SU-DHL-6 (cell line): ENCODE data around the gene SREBF1.

Source experiments
- H2AFZ ChIP-seq: fragments of 200-600 bp; sonication (generic); 2 replicates; pipeline ENCODE4 v1.6.1; 2014; ENCODE audit warnings: low read depth, mild to moderate bottlenecking, moderate library complexity, mixed read lengths, antibody characterized with exemption, low read length; ENCODE audit not compliant: severe bottlenecking
- H3F3A ChIP-seq: fragments of 200-600 bp; shearing (Covaris generic); 2 replicates; pipeline ENCODE4 v1.6.0; 2016; ENCODE audit warnings: antibody characterized with exemption, mild to moderate bottlenecking; ENCODE audit not compliant: insufficient read depth
- H3K27ac ChIP-seq: fragments of 200-600 bp; sonication (generic); 2 replicates; pipeline ENCODE4 v1.5.1; 2016; ENCODE audit warnings: low read depth, mild to moderate bottlenecking, low read length, moderate library complexity, mixed read lengths
- H3K27me3 ChIP-seq: fragments of 200-600 bp; sonication (generic), shearing (Covaris generic); 2 replicates; pipeline ENCODE4 v1.6.0; 2014; ENCODE audit warnings: mild to moderate bottlenecking, low read length
- H3K36me3 ChIP-seq: fragments of 200-600 bp; sonication (generic); 2 replicates; pipeline ENCODE4 v1.6.1; 2014; ENCODE audit warnings: mild to moderate bottlenecking, low read length, mixed read lengths
- H3K4me2 ChIP-seq: fragments of 300-600, 200-600 bp; shearing (Covaris generic), sonication (generic); 2 replicates; pipeline ENCODE4 v1.6.0; 2014; ENCODE audit warnings: low read length, low read depth, mild to moderate bottlenecking; ENCODE audit not compliant: poor library complexity, severe bottlenecking
- H3K4me3 ChIP-seq: fragments of 200-600 bp; sonication (generic); 2 replicates; pipeline ENCODE4 v1.5.1; 2014; ENCODE audit warnings: antibody characterized with exemption, low read length, mild to moderate bottlenecking, mixed read lengths; ENCODE audit not compliant: insufficient read depth, poor library complexity, severe bottlenecking
- H3K79me2 ChIP-seq: fragments of 200-600 bp; sonication (generic); 2 replicates; pipeline ENCODE4 v1.6.1; 2014; ENCODE audit warnings: mild to moderate bottlenecking, low read length, moderate library complexity; ENCODE audit not compliant: insufficient read depth
- H3K9ac ChIP-seq: fragments of 200-600 bp; sonication (generic); 2 replicates; pipeline ENCODE4 v1.7.0; 2014; ENCODE audit warnings: mild to moderate bottlenecking, low read length
- H3K9me2 ChIP-seq: fragments of 200-600 bp; sonication (generic); replicated peaks from 2 replicates; pipeline ENCODE4 v1.6.1; 2014; ENCODE audit warnings: low read length; ENCODE audit not compliant: insufficient read depth
- H3K9me3 ChIP-seq: fragments of 200-600 bp; sonication (generic); 2 replicates; pipeline ENCODE4 v1.6.1; 2014; ENCODE audit warnings: low read length, mixed read lengths; ENCODE audit not compliant: insufficient read depth
- H4K20me1 ChIP-seq: fragments of 200-600 bp; sonication (generic); 2 replicates; pipeline ENCODE4 v1.6.1; 2014; ENCODE audit warnings: low read depth, mild to moderate bottlenecking, antibody characterized with exemption, low read length, moderate library complexity, mixed read lengths
- EZH2phosphoT487 ChIP-seq: fragments of 200-600 bp; sonication (generic), shearing (Covaris generic); conservative IDR thresholded peaks from 2 replicates; pipeline ENCODE4 v1.6.1; 2018; ENCODE audit warnings: mild to moderate bottlenecking, antibody characterized with exemption, low read length, moderate library complexity, mixed read lengths
- TF ChIP-seq, protein P1 (sequence below): fragments of 200-600 bp; sonication (generic); IDR thresholded peaks from one replicate; pipeline ENCODE4 v1.5.1; 2017; ENCODE audit warnings: antibody characterized with exemption, mild to moderate bottlenecking, low read length, moderate library complexity; ENCODE audit not compliant: insufficient read depth, poor library complexity, severe bottlenecking

Gene SREBF1

GRCh38 chr17:17848311-17849082 lies 11.7 kb upstream of the SREBF1 start:
- Histone ChIP-seq H4K20me1 (no peaks in the 10 kb centered on the region), H3K9me3 (no peaks in the 10 kb centered on the region), H3K27ac (no peak overlapping the region), H3K36me3 (no peaks in the 10 kb centered on the region), H3K27me3 (no peaks in the 10 kb centered on the region), H3K4me2 (no peak overlapping the region), H3K79me2 (no peaks in the 10 kb centered on the region), H3F3A (no peaks in the 10 kb centered on the region), H3K9ac (no peak overlapping the region), H2AFZ (no peak overlapping the region), H3K9me2 (no peaks in the 10 kb centered on the region), H3K4me3 (no peak overlapping the region)
- TF ChIP-seq EZH2phosphoT487, result no peak
- TF ChIP-seq, protein P1, sequence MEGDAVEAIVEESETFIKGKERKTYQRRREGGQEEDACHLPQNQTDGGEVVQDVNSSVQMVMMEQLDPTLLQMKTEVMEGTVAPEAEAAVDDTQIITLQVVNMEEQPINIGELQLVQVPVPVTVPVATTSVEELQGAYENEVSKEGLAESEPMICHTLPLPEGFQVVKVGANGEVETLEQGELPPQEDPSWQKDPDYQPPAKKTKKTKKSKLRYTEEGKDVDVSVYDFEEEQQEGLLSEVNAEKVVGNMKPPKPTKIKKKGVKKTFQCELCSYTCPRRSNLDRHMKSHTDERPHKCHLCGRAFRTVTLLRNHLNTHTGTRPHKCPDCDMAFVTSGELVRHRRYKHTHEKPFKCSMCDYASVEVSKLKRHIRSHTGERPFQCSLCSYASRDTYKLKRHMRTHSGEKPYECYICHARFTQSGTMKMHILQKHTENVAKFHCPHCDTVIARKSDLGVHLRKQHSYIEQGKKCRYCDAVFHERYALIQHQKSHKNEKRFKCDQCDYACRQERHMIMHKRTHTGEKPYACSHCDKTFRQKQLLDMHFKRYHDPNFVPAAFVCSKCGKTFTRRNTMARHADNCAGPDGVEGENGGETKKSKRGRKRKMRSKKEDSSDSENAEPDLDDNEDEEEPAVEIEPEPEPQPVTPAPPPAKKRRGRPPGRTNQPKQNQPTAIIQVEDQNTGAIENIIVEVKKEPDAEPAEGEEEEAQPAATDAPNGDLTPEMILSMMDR, result no peak

- H3K9me3 ChIP-seq, result no peaks in the 10 kb centered on the region
- H2AFZ ChIP-seq, result no peak overlapping the region
- H3K4me2 ChIP-seq, result no peak overlapping the region
- no peak overlapping the region for H3K27ac ChIP-seq
- H3K9ac ChIP-seq, result no peak overlapping the region
- H4K20me1 ChIP-seq, result no peaks in the 10 kb centered on the region
- H3K36me3 ChIP-seq, result no peaks in the 10 kb centered on the region
- H3F3A ChIP-seq, result no peaks in the 10 kb centered on the region
- no peaks in the 10 kb centered on the region for H3K79me2 ChIP-seq
- H3K27me3 ChIP-seq, result no peaks in the 10 kb centered on the region
- H3K9me2 ChIP-seq, result no peaks in the 10 kb centered on the region
- TF ChIP-seq EZH2phosphoT487, result no peak
- TF ChIP-seq, protein P1, result no peak
- no peak overlapping the region for H3K4me3 ChIP-seq
Measured at GRCh38 chr17:17847726-17848125, 10.9 kb upstream of the SREBF1 start.

DNA sequence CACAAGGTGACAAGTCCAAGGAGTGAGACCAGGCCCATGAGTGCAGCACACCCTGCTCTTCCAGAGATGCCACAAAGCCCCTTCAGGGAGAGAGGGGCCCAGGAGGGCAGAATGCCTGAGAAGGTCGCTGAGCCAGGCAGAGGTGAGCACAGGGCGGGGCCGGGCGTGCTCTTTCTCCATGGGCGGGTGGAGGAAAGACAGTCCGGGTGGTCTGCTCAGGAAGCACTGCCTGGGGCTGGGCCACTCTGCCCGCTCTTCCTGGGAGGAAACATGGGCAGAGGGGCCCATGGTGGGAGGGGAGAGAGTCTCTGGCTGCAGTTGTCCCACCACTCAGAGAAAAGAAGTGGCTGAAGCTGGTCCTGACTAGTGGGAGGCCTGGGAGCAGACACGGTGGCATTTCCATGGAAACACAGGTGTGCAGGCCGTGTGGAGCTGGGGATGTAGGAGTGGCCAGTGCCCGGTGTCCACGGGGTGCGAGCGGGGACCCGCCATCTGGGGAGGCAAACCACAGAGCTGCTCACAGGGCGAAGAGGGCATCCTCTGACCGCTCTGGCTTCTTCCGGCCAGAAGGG lies 10.4 kb upstream of the SREBF1 start:
- no peaks in the 10 kb centered on the region for H3K9me3 ChIP-seq
- H3K9me2 ChIP-seq, result no peaks in the 10 kb centered on the region
- H3K4me2 ChIP-seq, result no peak overlapping the region
- no peak overlapping the region for H3K4me3 ChIP-seq
- H3K27ac ChIP-seq, result no peak overlapping the region
- H3K9ac ChIP-seq, result no peak overlapping the region
- no peaks in the 10 kb centered on the region for H3K79me2 ChIP-seq
- H3K27me3 ChIP-seq, result no peaks in the 10 kb centered on the region
- no peaks in the 10 kb centered on the region for H4K20me1 ChIP-seq
- H3K36me3 ChIP-seq, result no peaks in the 10 kb centered on the region
- no peak overlapping the region for H2AFZ ChIP-seq
- TF ChIP-seq, protein P1, result no peak
- TF ChIP-seq EZH2phosphoT487, result no peak
- no peaks in the 10 kb centered on the region for H3F3A ChIP-seq
